DOHH2 (cell line): ENCODE results near the gene NGLY1.

Source experiments
- CTCF ChIP-seq: fragments of 200-600 bp; sonication (generic); IDR thresholded peaks from one replicate; pipeline ENCODE4 v1.5.1; 2014; ENCODE audit warnings: antibody characterized with exemption, mild to moderate bottlenecking, low read depth, low read length; ENCODE audit not compliant: poor library complexity, severe bottlenecking
- EZH2phosphoT487 ChIP-seq: fragments of 200-600 bp; sonication (generic); IDR thresholded peaks from 2 replicates; pipeline ENCODE4 v1.6.1; 2017; ENCODE audit warnings: borderline replicate concordance, mild to moderate bottlenecking, antibody characterized with exemption, low read length, moderate library complexity, mixed read lengths

GRCh38 chr3:25695731-25696420, 87.4 kb downstream of the NGLY1 start:
- TF ChIP-seq CTCF (no peak), EZH2phosphoT487 (no peak)
